Fibroblast of pulmonary artery (primary cell): ENCODE data around the gene RIPK3.

Experiments
- DNase-seq: peaks from one replicate; pipeline ENCODE4 v3.0.0-alpha.2; 2010; ENCODE audit warnings: low read depth
- H3K4me3 ChIP-seq: replicated peaks from 2 replicates; pipeline ENCODE4 v1.5.1; 2011; ENCODE audit warnings: low read depth, mild to moderate bottlenecking, control low read depth, low read length, moderate library complexity
- TF ChIP-seq, protein P1 (sequence below): IDR thresholded peaks from 2 replicates; pipeline ENCODE4 v1.5.1; 2011; ENCODE audit warnings: mild to moderate bottlenecking, control low read depth, low read length, inconsistent platforms; ENCODE audit errors: missing control alignments

The RIPK3 gene

DNA sequence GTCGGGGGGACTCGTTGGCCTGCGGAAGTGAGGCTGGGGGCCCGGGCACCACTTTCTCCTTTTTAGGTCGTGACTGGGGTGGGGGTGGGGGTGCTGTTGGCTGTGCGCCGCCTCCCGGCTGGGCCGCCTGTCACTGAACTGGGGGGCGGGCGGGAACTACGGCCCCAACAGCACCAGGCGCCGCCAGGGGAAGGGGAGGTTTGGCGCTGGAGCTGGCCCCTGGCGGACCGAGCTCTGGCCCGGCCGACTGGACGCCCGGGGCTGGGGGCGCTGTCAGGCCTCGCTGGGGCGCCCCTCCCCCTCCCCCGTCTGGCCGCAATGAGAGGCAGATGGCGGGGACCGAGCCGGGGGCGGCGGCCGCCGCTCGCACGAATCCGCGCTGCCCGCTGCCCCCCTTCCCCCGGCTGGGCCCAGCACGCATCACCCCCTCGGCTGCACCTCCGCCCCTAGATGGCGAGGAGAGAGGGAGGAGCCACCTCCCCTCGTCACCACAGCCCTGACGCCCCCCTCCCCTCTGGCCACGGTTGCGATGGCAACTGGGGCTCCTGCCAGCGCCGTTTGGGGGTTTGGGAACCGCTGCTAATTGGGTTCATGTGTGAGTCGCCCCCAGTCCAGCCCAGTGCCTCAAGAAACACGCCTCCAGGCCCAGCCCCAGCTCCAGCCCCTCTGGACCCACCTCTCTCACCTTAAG, 28.9 kb upstream of the RIPK3 start:
- TF ChIP-seq, protein P1, sequence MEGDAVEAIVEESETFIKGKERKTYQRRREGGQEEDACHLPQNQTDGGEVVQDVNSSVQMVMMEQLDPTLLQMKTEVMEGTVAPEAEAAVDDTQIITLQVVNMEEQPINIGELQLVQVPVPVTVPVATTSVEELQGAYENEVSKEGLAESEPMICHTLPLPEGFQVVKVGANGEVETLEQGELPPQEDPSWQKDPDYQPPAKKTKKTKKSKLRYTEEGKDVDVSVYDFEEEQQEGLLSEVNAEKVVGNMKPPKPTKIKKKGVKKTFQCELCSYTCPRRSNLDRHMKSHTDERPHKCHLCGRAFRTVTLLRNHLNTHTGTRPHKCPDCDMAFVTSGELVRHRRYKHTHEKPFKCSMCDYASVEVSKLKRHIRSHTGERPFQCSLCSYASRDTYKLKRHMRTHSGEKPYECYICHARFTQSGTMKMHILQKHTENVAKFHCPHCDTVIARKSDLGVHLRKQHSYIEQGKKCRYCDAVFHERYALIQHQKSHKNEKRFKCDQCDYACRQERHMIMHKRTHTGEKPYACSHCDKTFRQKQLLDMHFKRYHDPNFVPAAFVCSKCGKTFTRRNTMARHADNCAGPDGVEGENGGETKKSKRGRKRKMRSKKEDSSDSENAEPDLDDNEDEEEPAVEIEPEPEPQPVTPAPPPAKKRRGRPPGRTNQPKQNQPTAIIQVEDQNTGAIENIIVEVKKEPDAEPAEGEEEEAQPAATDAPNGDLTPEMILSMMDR = no peak
- DNase-seq = peak; percentile 62
- peak overlapping the region; percentile 94 for H3K4me3 ChIP-seq

DNA sequence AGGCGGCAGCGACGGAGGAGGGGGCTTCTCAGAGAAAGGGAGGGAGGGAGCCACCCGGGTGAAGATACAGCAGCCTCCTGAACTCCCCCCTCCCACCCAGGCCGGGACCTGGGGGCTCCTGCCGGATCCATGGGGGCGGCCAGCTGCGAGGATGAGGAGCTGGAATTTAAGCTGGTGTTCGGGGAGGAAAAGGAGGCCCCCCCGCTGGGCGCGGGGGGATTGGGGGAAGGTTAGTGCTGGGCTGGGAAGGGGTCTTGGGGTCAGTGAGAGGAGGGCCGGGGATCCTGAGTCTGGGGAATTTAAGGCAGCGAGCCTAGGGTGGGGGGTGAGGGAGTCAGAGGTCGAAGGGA, 28.4 kb upstream of the RIPK3 start:
- TF ChIP-seq, protein P1 = no peak
- no peak for DNase-seq
- H3K4me3 ChIP-seq = peak overlapping the region; percentile 94

DNA sequence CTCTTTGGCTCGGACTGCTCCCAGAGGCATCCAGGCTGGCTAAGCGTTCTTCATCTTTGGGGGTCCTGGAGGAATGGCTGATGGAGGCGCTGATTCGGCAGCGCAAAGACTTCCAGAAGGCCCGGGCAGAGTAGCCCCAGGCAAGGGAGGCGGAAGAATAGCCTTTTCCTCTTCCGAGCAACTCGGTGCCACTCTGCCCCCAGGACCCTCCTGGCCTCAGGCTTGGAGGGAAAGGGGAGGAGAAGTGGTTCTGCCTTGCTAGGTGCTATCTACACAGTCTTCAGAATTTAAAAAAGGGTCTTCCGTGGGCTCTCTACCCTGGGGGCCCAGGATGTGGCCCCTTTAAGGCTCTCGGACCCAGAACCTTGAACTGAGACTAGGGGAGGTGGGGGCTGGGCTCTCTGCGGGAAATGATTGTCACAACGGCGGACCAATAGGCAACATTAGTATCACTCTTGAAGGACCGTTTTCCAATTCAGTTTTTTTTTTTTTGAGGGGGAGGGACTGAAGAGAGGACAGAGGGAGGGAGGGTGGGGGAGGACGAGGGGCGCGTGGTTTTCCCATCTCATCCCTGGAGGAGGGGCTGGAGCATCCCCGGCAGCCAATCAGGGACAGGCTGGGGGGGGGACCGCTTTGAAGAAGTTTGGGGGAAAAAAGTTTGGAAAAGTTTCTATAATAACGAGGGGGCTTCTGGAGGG, 27.9 kb upstream of the RIPK3 start, which contains the start of gene NFATC4:
NFATC4 (plus strand) TSS at position 671 of the 698 bp plus-strand sequence. CDS start 157 bp downstream, outside the sequence.
- DNase-seq = peak; percentile 99
- TF ChIP-seq, protein P1 = no peak
- peak within 1 kb of the TSS; percentile 94 for H3K4me3 ChIP-seq

DNA sequence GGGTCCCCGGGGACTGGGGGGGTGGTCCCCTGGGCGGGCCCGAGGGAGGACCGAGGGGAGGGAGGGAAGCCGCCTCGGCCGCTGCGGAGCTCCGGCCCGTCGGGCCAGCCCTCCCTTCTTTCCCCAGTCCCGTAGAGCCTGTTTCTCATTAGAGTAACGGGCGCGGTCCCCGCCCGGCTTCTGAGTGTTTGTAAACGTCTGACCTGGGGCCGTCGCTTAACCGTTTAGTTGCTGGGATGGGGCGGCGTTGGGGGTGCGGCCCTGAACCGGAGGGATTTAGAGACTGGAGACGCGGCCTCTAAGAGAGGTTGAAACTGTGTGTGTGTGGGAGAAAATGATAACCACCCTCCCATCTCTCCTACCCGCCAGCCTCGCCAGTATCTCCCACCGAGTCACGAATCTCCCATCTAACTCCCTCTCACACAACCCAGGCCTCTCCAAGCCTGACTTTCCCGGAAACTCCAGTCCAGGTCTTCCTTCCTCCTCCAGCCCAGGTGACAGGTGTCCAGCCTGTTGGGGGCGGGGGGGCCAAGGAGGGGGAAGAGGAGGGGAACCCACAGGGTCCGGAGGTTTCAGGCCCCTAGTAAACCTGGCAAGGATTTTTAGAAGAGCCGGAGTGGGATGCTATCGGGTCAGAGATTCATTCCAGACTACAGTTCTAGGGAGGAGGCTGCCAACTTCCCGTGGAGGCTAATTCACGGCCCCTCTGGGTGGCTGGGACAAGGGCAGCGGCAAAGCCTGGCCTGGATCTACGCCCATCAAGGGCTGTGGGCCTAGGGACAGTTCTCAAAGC, 27.1 kb upstream of the RIPK3 start:
- peak; percentile 96 for DNase-seq
- TF ChIP-seq, protein P1 = no peak
- peak overlapping the region; percentile 94 for H3K4me3 ChIP-seq

DNA sequence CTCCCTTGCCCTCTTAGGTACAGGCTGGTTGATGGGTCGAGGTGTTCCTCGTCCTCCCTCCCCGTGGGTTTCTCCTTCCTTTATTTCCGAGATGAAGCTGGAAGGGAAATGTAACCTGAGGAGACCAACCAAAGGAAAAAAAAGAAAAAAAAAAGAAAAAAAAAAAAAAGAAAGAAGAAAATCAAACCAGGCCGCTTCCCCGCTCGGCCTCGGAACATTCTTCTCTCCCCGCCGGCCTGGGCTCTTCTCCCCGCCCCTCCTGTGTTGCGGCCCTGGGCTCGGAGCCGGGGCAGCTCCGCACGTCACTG, 26.6 kb upstream of the RIPK3 start:
- H3K4me3 ChIP-seq = peak overlapping the region; percentile 94
- DNase-seq = no peak
- TF ChIP-seq, protein P1 = no peak

DNA sequence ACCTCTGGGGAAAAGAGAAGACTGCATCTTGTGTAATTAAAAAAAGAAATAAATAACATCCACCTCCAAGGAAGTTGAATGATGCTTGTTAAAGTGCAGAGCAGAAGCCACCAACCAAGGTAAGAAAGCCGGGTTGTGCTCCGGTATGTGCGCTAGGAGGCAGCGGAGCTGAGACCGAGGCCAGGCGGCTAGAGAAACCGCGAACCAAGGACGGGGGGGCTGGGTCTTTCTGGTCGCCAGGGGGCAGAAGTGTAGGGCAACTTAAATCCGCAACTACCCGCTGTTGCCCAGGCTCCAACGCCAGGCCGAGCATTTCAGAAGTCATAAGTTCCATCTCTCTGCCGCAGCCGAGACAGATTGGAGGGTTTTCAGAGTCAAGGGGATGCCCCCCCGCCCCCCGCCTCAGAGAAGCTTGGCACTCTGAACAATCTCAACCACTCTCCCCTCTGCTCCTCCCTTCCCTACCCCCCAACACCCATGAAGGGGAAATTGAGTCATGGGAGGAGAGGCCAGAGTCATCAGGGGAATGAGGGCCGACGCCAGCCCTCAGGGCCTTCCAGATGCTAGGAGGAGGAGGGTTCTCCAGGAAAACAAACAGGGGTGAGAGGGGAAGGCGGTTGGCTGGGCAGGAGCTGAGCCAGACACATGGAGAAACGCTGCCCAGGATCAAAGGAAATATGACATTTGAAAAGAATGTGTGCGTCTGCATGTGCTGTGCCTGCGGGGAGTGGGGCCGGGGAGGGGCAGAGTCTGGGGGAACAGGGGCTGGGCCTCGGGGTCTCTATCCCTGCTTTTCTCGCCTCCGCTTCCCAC, 26.0 kb upstream of the RIPK3 start:
- H3K4me3 ChIP-seq = peak overlapping the region; percentile 94

More for the DNA sequence above, 26.0 kb upstream of the RIPK3 start:
- peak; percentile 97 for DNase-seq
- TF ChIP-seq, protein P1 = peak; percentile 98
